COLO668 (cell line): ENCODE results near the gene ZNF223.

Experiments used
- DNase-seq: peaks from one replicate; lab custom pipeline; 2025; ENCODE audit not compliant: unreplicated experiment; lab: John Stamatoyannopoulos, UW

ZNF223 gene

GRCh38 chr19:44071824-44072542, 20.1 kb downstream of the ZNF223 start, which contains the start of gene ZNF284:
ZNF284 (plus strand) TSS chr19:44072159; CDS start chr19:44076390, 4,231 bp downstream.
- DNase-seq: peak; percentile 81

GRCh38 chr19:44072543-44073401, 20.9 kb downstream of the ZNF223 start:
- DNase-seq: peak; percentile 10

GRCh38 chr19:44076325-44076724, 24.5 kb downstream of the ZNF223 start:
- no peak for DNase-seq

- DNase-seq: no peak
Measured at GRCh38 chr19:44092108-44092507, 40.3 kb downstream of the ZNF223 start.

GRCh38 chr19:44093931-44094765, 42.3 kb downstream of the ZNF223 start, which contains the start of gene ZNF224:
ZNF224 (plus strand) TSS chr19:44094361; CDS start chr19:44097874, 3,513 bp downstream.
- DNase-seq: peak; percentile 89

GRCh38 chr19:44107751-44108150, 55.9 kb downstream of the ZNF223 start:
- no peak for DNase-seq

- no peak for DNase-seq
Measured at GRCh38 chr19:44109458-44109857, 57.6 kb downstream of the ZNF223 start.

GRCh38 chr19:44111910-44112463, 60.2 kb downstream of the ZNF223 start:
- DNase-seq: no peak

GRCh38 chr19:44112802-44113137, 60.9 kb downstream of the ZNF223 start:
- no peak for DNase-seq

- DNase-seq: peak; percentile 93
Measured at GRCh38 chr19:44113138-44113783, 61.4 kb downstream of the ZNF223 start, which contains the start of gene ZNF225. ZNF225 (plus strand) TSS chr19:44113399; CDS start chr19:44115828, 2,429 bp downstream.

GRCh38 chr19:44113784-44114390, 62.1 kb downstream of the ZNF223 start:
- no peak for DNase-seq
